K562 (cell line): ENCODE measurements around the gene KIF1A. TPM values are rescaled to one million over a fixed set of nuclear protein-coding genes. Genes with fewer than 3 reads are reported as not detected.

Experiments used
- ATAC-seq: fragments of 200-7000 bp; cut with Tn5 transposase; 3 replicates; pipeline ENCODE4 v1.9.1; 2020; ENCODE audit warnings: moderate library complexity
- BruUV-seq: library from RNA; stranded (reverse); fragments of 400-500 nt; replicated peaks from 2 replicates; lab custom pipeline; 2021; lab: Mats Ljungman, UMichigan
- CTCF ChIA-PET: fragments of 300-600 bp; formaldehyde crosslinking; extraction: SDS; loops from one replicate; lab custom pipeline; 2021; ENCODE audit warnings: low intra/inter-chr PET ratio; lab: Yijun Ruan, JAX
- POLR2A ChIA-PET: fragments of 300-600, 350-650 bp; sonication (Branson Sonifier 250); formaldehyde crosslinking; extraction: SDS; loops from one replicate; lab custom pipeline; 2021; ENCODE audit warnings: antibody characterized with exemption, inconsistent platforms; lab: Yijun Ruan, JAX
- DNase-seq, 4 experiments: peaks; one replicate each; pipeline versions ENCODE4 v3.0.0 to v3.0.0-alpha.2; 2011 to 2018; ENCODE audit warnings: low spot score in 3 of 4, mixed read lengths in 3 of 4; ENCODE audit errors: extremely low read depth in 1 of 4
- FAIRE-seq: peaks from 2 replicates; lab custom pipeline; 2011; peaks lifted over from hg19 to GRCh38; lab: Jason Lieb, UNC
- H2AFZ ChIP-seq: 2 replicates; pipeline ENCODE4 v1.6.0; 2011; ENCODE audit warnings: low read depth, low read length, control low read depth, inconsistent platforms
- H3K27ac ChIP-seq: fragments of 200-600 bp; 3 replicates; pipeline ENCODE4 v1.8.0; 2011; ENCODE audit warnings: low read depth, mild to moderate bottlenecking, control low read depth, inconsistent platforms, low read length, moderate library complexity, mixed read lengths; ENCODE audit errors: extremely low read depth
- H3K27me3 ChIP-seq, 2 experiments: fragments of 300-600 bp in 1 of 2; 2 replicates in 1 of 2; 3 replicates in 1 of 2; pipeline versions ENCODE4 v1.6.0 to v1.8.0; 2011; ENCODE audit warnings: inconsistent platforms in 2 of 2, low read length in 2 of 2, mild to moderate bottlenecking in 1 of 2, mixed read lengths in 1 of 2, moderate library complexity in 1 of 2; ENCODE audit not compliant: control insufficient read depth in 2 of 2, insufficient read depth in 2 of 2
- H3K36me3 ChIP-seq: fragments of 300-600 bp; 3 replicates; pipeline ENCODE4 v1.8.0; 2011; ENCODE audit warnings: mild to moderate bottlenecking, low read length, inconsistent platforms; ENCODE audit not compliant: control insufficient read depth, insufficient read depth
- H3K4me1 ChIP-seq, 2 experiments: fragments of 200-600 bp in 1 of 2; replicated peaks in 1 of 2; 2 replicates in 1 of 2; 3 replicates in 1 of 2; pipeline versions ENCODE4 v1.5.1 to v1.8.0; 2011; ENCODE audit warnings: inconsistent platforms in 2 of 2, low read length in 2 of 2, mild to moderate bottlenecking in 1 of 2, mixed read lengths in 1 of 2, moderate library complexity in 1 of 2; ENCODE audit not compliant: control insufficient read depth in 2 of 2, insufficient read depth in 2 of 2
- H3K4me2 ChIP-seq: 2 replicates; pipeline ENCODE4 v1.6.1; 2011; ENCODE audit warnings: low read length, control low read depth, inconsistent platforms, mixed read lengths; ENCODE audit not compliant: insufficient read depth
- H3K4me3 ChIP-seq: fragments of 200-600 bp; sonication (generic), shearing (Covaris generic); 2 replicates; pipeline ENCODE4 v1.5.1; 2016; ENCODE audit warnings: control low read depth, inconsistent platforms
- H3K79me2 ChIP-seq: fragments of 200-600 bp; 3 replicates; pipeline ENCODE4 v1.8.0; 2011; ENCODE audit warnings: low read length, inconsistent platforms; ENCODE audit not compliant: control insufficient read depth, insufficient read depth
- H3K9ac ChIP-seq, 2 experiments: 2 replicates each; pipeline versions ENCODE4 v1.6.0 to v1.6.1; 2011; ENCODE audit warnings: low read depth in 2 of 2, low read length in 2 of 2, control low read depth in 1 of 2, inconsistent platforms in 1 of 2, mild to moderate bottlenecking in 1 of 2, mixed read lengths in 1 of 2; ENCODE audit not compliant: insufficient read depth in 1 of 2
- H3K9me1 ChIP-seq: one replicate; pipeline ENCODE4 v1.6.0; 2011; ENCODE audit warnings: inconsistent platforms, mild to moderate bottlenecking, low read length, moderate library complexity; ENCODE audit not compliant: control insufficient read depth, insufficient read depth
- H3K9me3 ChIP-seq: replicated peaks from 2 replicates; pipeline ENCODE4 v1.5.1; 2011; ENCODE audit warnings: low read depth, low read length, inconsistent platforms; ENCODE audit not compliant: control insufficient read depth, insufficient read depth
- H4K20me1 ChIP-seq: replicated peaks from 2 replicates; pipeline ENCODE4 v1.6.1; 2011; ENCODE audit warnings: low read length, inconsistent platforms, mixed read lengths; ENCODE audit not compliant: control insufficient read depth, insufficient read depth
- ATF4 ChIP-seq: fragments of 450-650 bp; formaldehyde crosslinking; IDR thresholded peaks from 2 replicates; pipeline ENCODE4 v1.4.0; 2022; ENCODE audit warnings: mild to moderate bottlenecking, moderate library complexity
- CBFA2T3 ChIP-seq: fragments of 450-650 bp; IDR thresholded peaks from 2 replicates; pipeline ENCODE4 v1.6.1; 2017
- HCFC1 ChIP-seq: IDR thresholded peaks from 2 replicates; pipeline ENCODE4 v1.6.1; 2012; ENCODE audit warnings: low read depth, low read length, improper control_type of control experiment
- HNRNPLL ChIP-seq: fragments of 200-400 bp; formaldehyde crosslinking; IDR thresholded peaks from 2 replicates; pipeline ENCODE4 v1.6.1; 2017; ENCODE audit warnings: low read length, low read depth, mild to moderate bottlenecking; ENCODE audit not compliant: poor library complexity, severe bottlenecking
- MAFF ChIP-seq: IDR thresholded peaks from 2 replicates; pipeline ENCODE4 v1.6.1; 2012; ENCODE audit warnings: low read length, improper control_type of control experiment
- MBD2 ChIP-seq: sonication (generic); IDR thresholded peaks from 2 replicates; pipeline ENCODE4 v1.6.1; 2016; ENCODE audit warnings: low read depth, borderline replicate concordance
- NUFIP1 ChIP-seq: fragments of 450-650 bp; IDR thresholded peaks from 2 replicates; pipeline ENCODE4 v1.6.1; 2018; ENCODE audit not compliant: partially characterized antibody
- THAP7 ChIP-seq: fragments of 250-450 bp; sonication (Bioruptor Pico); IDR thresholded peaks from 2 replicates; pipeline ENCODE4 v1.5.0; 2021
- ZBTB1 ChIP-seq: sonication (generic); formaldehyde crosslinking; IDR thresholded peaks from 2 replicates; pipeline ENCODE4 v1.8.1; 2023; ENCODE audit warnings: missing genetic modification reagents, low read depth, mild to moderate bottlenecking, borderline replicate concordance
- ZFP1 ChIP-seq: fragments of 450-650 bp; formaldehyde crosslinking; IDR thresholded peaks from 2 replicates; pipeline ENCODE4 v1.4.0; 2020; ENCODE audit warnings: mild to moderate bottlenecking, mixed read lengths
- ZNF133 ChIP-seq: fragments of 250-450 bp; sonication (Bioruptor Pico); IDR thresholded peaks from 2 replicates; pipeline ENCODE4 v1.4.0; 2020; ENCODE audit warnings: mild to moderate bottlenecking
- ZNF282 ChIP-seq: sonication (generic); formaldehyde crosslinking; IDR thresholded peaks from 2 replicates; pipeline ENCODE4 v1.8.1; 2023; ENCODE audit warnings: missing genetic modification reagents
- WGBS: fragments of 100-300 bp; shearing (Covaris generic); methylation state at CpG from one replicate; pipeline ENCODE4 v1.1.6; 2016; ENCODE audit warnings: low coverage, mixed read lengths; ENCODE audit not compliant: insufficient coverage; ENCODE audit errors: missing lambda C conversion rate; 5-methylcytosine and 5-hydroxymethylcytosine counted together
- in situ Hi-C: fragments of 300-500 bp; cut with MboI; formaldehyde crosslinking; loops from 4 replicates; pipeline ENCODE4 v1.15.0; 2018; ENCODE audit warnings: inconsistent platforms, mixed read lengths
- intact Hi-C: fragments of 100-400 bp; cut with micrococcal nuclease; formaldehyde crosslinking; loops from 2 replicates; pipeline ENCODE4 v1.14.2; 2022
- polyA plus RNA-seq, 8 experiments: library from polyadenylated mRNA; depleted of rRNA in 4 of 8; stranded (reverse) in 5 of 8; unstranded in 3 of 8; fragments of >200 nt; fragmentation: Nextera tagmentation in 2 of 8; fragmentation: Illumina TruSeq in 1 of 8; extraction: Ambion mirVana in 2 of 8; extraction: Trizol in 1 of 8; gene quantifications; 2 replicates each; pipeline versions ENCODE4 v1.2.1 to v1.2.3, GENCODE V29; 2011 to 2014; ENCODE audit warnings: inconsistent platforms in 1 of 8, missing spikeins in 1 of 8
- total RNA-seq, 7 experiments: library from RNA; depleted of rRNA in 6 of 7; stranded (reverse); fragments of >200 nt in 6 of 7; fragmentation: Illumina TruSeq in 2 of 7; extraction: Trizol in 2 of 7; gene quantifications; 2 replicates each; pipeline versions ENCODE4 v1.2.1 to v1.2.3, GENCODE V29; 2011 to 2021; ENCODE audit warnings: low replicate concordance in 1 of 7
- TF ChIP-seq, protein P1 (sequence below): fragments of 250-450 bp; sonication (Bioruptor Pico); IDR thresholded peaks from 2 replicates; pipeline ENCODE4 v1.5.1; 2021; ENCODE audit warnings: mild to moderate bottlenecking
- TF ChIP-seq, protein P2 (sequence below): IDR thresholded peaks from 2 replicates; pipeline ENCODE4 v1.6.1; 2011; ENCODE audit warnings: borderline replicate concordance, low read depth, mild to moderate bottlenecking, moderate library complexity, low read length; ENCODE audit not compliant: insufficient read depth, poor library complexity, severe bottlenecking

The KIF1A gene
- total and polyA plus RNA-seq, 9 of the 15 experiments (the other 6 are each of a cell fraction or from before 2014, with no cell fraction given) = 0.07 to 1.4 (median 0.45) TPM; not detected in 2

DNA sequence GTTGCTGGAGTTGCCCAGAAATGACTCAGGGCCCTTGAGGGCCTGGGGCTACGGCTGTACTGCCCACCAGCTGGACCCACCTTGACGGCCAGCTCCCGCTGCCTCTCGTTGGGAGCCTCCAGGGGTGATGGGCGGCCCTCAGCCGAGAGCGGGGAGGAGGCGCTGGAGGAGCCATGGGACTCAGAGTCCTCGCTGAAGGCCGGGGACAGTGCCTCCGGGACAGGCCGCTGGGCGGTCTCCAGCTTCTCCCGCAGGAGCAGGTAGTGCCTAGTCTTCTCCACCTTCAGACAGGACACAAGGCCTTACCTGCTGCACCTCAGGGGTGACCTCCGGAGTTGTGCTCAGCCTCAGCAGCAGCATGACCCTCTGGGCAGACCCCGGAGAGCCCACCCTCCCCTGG lies 97.6 kb downstream of the KIF1A start:
- ATAC-seq (no peak), FAIRE-seq (no peak), DNase-seq (no peak)
- H2AFZ ChIP-seq = no peak overlapping the region
- in situ Hi-C loops = no loop called here
- H3K27me3 ChIP-seq = peaks cover 0 to 75% of the 10 kb centered on the region in 2 experiments; a peak in 3 of 5 replicates
- intact Hi-C loops = no loop called here
- H3K27ac ChIP-seq = no peak overlapping the region
- CTCF ChIA-PET = no interaction called here
- H3K9me1 ChIP-seq = no peaks in the 10 kb centered on the region
- H3K4me2 ChIP-seq = no peak overlapping the region
- no peaks in the 10 kb centered on the region for H3K36me3 ChIP-seq
- BruUV-seq = no TSS peak
- H4K20me1 ChIP-seq = no peaks in the 10 kb centered on the region
- WGBS = 0% methylated on average over 10 of the region's 16 CpGs
- no peaks in the 10 kb centered on the region for H3K9me3 ChIP-seq
- peaks cover 0 to 8% of the 10 kb centered on the region in 2 experiments; a peak in 1 of 5 replicates for H3K4me1 ChIP-seq
- no peak overlapping the region for H3K9ac ChIP-seq
- no peaks in the 10 kb centered on the region for H3K79me2 ChIP-seq
- H3K4me3 ChIP-seq = no peak overlapping the region
- POLR2A ChIA-PET = no interaction called here
- TF ChIP-seq ZNF133 (CRISPR knock-in tag) = no peak
- no peak for TF ChIP-seq MAFF
- TF ChIP-seq ATF4 (CRISPR knock-in tag) = no peak
- TF ChIP-seq, protein P1, sequence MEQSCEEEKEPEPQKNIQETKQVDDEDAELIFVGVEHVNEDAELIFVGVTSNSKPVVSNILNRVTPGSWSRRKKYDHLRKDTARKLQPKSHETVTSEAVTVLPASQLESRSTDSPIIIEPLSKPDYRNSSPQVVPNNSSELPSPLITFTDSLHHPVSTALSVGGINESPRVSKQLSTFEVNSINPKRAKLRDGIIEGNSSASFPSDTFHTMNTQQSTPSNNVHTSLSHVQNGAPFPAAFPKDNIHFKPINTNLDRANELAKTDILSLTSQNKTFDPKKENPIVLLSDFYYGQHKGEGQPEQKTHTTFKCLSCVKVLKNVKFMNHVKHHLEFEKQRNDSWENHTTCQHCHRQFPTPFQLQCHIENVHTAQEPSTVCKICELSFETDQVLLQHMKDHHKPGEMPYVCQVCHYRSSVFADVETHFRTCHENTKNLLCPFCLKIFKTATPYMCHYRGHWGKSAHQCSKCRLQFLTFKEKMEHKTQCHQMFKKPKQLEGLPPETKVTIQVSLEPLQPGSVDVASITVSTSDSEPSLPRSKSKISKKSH (CRISPR knock-in tag) = no peak
- TF ChIP-seq ZNF282 (CRISPR knock-in tag) = no peak
- no peak for TF ChIP-seq HNRNPLL
- TF ChIP-seq, protein P2, sequence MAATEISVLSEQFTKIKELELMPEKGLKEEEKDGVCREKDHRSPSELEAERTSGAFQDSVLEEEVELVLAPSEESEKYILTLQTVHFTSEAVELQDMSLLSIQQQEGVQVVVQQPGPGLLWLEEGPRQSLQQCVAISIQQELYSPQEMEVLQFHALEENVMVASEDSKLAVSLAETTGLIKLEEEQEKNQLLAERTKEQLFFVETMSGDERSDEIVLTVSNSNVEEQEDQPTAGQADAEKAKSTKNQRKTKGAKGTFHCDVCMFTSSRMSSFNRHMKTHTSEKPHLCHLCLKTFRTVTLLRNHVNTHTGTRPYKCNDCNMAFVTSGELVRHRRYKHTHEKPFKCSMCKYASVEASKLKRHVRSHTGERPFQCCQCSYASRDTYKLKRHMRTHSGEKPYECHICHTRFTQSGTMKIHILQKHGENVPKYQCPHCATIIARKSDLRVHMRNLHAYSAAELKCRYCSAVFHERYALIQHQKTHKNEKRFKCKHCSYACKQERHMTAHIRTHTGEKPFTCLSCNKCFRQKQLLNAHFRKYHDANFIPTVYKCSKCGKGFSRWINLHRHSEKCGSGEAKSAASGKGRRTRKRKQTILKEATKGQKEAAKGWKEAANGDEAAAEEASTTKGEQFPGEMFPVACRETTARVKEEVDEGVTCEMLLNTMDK = no peak
- no peak for TF ChIP-seq NUFIP1
- no peak for TF ChIP-seq ZFP1 (CRISPR knock-in tag)
- no peak for TF ChIP-seq CBFA2T3
- TF ChIP-seq HCFC1 = no peak
- TF ChIP-seq ZBTB1 = no peak
- no peak for TF ChIP-seq THAP7 (CRISPR knock-in tag)
- no peak for TF ChIP-seq MBD2
